Natural killer cell (primary cell): ENCODE results near the gene ARHGAP42. TPM values are rescaled to one million over a fixed set of nuclear protein-coding genes. Genes with fewer than 3 reads are reported as not detected.

ENCODE experiments used
- ATAC-seq, 3 donors: fragments of 150-1000 bp in 2 of 3; fragments of 200-7000 bp in 1 of 3; cut with Tn5 transposase; 1 replicate in 1 of 3; 2 replicates in 2 of 3; pipeline ENCODE4 v1.10.0; 2021; ENCODE audit warnings: mild to moderate bottlenecking in 2 of 3, moderate library complexity in 2 of 3
- DNase-seq, 2 donors: peaks; one replicate each; pipeline versions ENCODE4 v3.0.0 to v3.0.0-alpha.2; 2013 to 2021; ENCODE audit warnings: mixed read lengths in 1 of 2
- H3K27ac ChIP-seq: one replicate; pipeline ENCODE4 v1.5.1; 2013; ENCODE audit warnings: mild to moderate bottlenecking, low read length
- H3K27me3 ChIP-seq: one replicate; pipeline ENCODE4 v1.6.1; 2013; ENCODE audit warnings: low read length; ENCODE audit not compliant: control insufficient read depth, insufficient read depth
- H3K36me3 ChIP-seq: one replicate; pipeline ENCODE4 v1.6.1; 2013; ENCODE audit warnings: low read length; ENCODE audit not compliant: control insufficient read depth, insufficient read depth
- H3K4me1 ChIP-seq: one replicate; pipeline ENCODE4 v1.6.1; 2013; ENCODE audit warnings: low read length; ENCODE audit not compliant: control insufficient read depth, insufficient read depth
- H3K4me3 ChIP-seq: one replicate; pipeline ENCODE4 v1.5.1; 2013; ENCODE audit warnings: low read length
- H3K9me3 ChIP-seq: one replicate; pipeline ENCODE4 v1.6.1; 2013; ENCODE audit warnings: low read length; ENCODE audit not compliant: control insufficient read depth, insufficient read depth
- H3K27ac Mint-ChIP-seq, 2 donors: one replicate each; pipeline ENCODE4 v1.8.0; 2022; ENCODE audit warnings: mild to moderate bottlenecking in 2 of 2, mixed read lengths in 2 of 2, moderate library complexity in 1 of 2
- H3K27me3 Mint-ChIP-seq, 2 donors: one replicate each; pipeline ENCODE4 v1.8.0; 2022; ENCODE audit warnings: low read depth in 2 of 2, mixed read lengths in 2 of 2
- H3K36me3 Mint-ChIP-seq: one replicate; pipeline ENCODE4 v1.8.0; 2022; ENCODE audit warnings: mixed read lengths
- H3K4me1 Mint-ChIP-seq, 2 donors: one replicate each; pipeline ENCODE4 v1.8.0; 2022; ENCODE audit warnings: mixed read lengths in 2 of 2
- H3K4me3 Mint-ChIP-seq: one replicate; pipeline ENCODE4 v1.8.0; 2022; ENCODE audit warnings: mild to moderate bottlenecking, moderate library complexity, mixed read lengths
- H3K9me3 Mint-ChIP-seq, 2 donors: one replicate each; pipeline ENCODE4 v1.8.0; 2022; ENCODE audit warnings: mixed read lengths in 2 of 2
- WGBS: methylation state at CpG from one replicate; pipeline ENCODE4 v1.1.7; 2013; ENCODE audit warnings: missing lambda C conversion rate; ENCODE audit not compliant: insufficient coverage; 5-methylcytosine and 5-hydroxymethylcytosine counted together
- intact Hi-C: fragments of 100-400 bp; cut with micrococcal nuclease; formaldehyde crosslinking; loops from one replicate; pipeline ENCODE4 v1.14.2; 2022
- total RNA-seq, 4 donors: library from RNA; stranded (reverse); fragments of 120-200 nt in 1 of 4; gene quantifications; one replicate each; pipeline versions ENCODE4 v1.2.3 to v1.2.4, GENCODE V29; 2013 to 2022
- TF ChIP-seq, protein P1 (sequence below): fragments of 200-600 bp; IDR thresholded peaks from one replicate; pipeline ENCODE4 v1.8.0; 2022; ENCODE audit warnings: antibody characterized with exemption

The ARHGAP42 gene
- total RNA-seq, 3 donors from 2014 or later (not counting 1 experiment from before 2014, with no cell fraction given) = 6.0 to 7.6 (median 6.4) TPM

DNA sequence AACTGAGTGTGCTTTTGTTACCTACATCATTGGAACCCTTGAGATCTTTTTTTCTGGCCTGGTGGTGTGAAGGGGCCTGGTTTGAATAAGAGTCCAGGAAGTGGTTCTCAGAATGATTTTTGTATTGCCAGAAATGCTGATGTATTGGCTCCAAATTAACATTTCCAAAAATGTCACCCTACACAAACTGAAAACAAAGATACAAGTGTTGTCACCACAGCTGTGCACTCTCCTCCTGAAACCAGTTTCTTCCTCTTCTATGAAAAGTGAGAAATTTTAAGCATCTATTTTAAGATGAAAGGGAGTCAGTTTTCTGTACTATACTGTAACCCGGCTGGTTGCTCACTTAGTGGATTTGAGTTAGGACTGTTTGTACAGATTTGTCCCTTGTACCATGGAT is 223.7 kb downstream of the ARHGAP42 start:
- 77% methylated on average over 1 of the region's 1 CpG for WGBS
- no peaks in the 10 kb centered on the region for H3K36me3 ChIP-seq
- Mint-ChIP-seq H3K4me1 (peaks cover 15 to 25% of the 10 kb centered on the region in 2 donors), H3K36me3 (peaks cover 6% of the 10 kb centered on the region), H3K9me3 (no peaks in the 10 kb centered on the region), H3K27ac (peak overlapping the region in 1 of 2 donors; percentile 12), H3K4me3 (no peak overlapping the region), H3K27me3 (no peaks in the 10 kb centered on the region)
- ATAC-seq (peak in 1 of 3 donors; percentile 12), DNase-seq (no peak)
- no peak overlapping the region for H3K4me3 ChIP-seq
- TF ChIP-seq, protein P1, sequence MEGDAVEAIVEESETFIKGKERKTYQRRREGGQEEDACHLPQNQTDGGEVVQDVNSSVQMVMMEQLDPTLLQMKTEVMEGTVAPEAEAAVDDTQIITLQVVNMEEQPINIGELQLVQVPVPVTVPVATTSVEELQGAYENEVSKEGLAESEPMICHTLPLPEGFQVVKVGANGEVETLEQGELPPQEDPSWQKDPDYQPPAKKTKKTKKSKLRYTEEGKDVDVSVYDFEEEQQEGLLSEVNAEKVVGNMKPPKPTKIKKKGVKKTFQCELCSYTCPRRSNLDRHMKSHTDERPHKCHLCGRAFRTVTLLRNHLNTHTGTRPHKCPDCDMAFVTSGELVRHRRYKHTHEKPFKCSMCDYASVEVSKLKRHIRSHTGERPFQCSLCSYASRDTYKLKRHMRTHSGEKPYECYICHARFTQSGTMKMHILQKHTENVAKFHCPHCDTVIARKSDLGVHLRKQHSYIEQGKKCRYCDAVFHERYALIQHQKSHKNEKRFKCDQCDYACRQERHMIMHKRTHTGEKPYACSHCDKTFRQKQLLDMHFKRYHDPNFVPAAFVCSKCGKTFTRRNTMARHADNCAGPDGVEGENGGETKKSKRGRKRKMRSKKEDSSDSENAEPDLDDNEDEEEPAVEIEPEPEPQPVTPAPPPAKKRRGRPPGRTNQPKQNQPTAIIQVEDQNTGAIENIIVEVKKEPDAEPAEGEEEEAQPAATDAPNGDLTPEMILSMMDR = no peak
- H3K4me1 ChIP-seq = no peaks in the 10 kb centered on the region
- H3K27me3 ChIP-seq = no peaks in the 10 kb centered on the region
- intact Hi-C loops = no loop called here
- H3K27ac ChIP-seq = no peak overlapping the region
- H3K9me3 ChIP-seq = no peaks in the 10 kb centered on the region

GRCh38 chr11:100914415-100915110 is 227.5 kb downstream of the ARHGAP42 start:
- no peaks in the 10 kb centered on the region for H3K9me3 Mint-ChIP-seq
- Histone ChIP-seq H3K4me3 (no peak overlapping the region), H3K27ac (no peak overlapping the region), H3K27me3 (no peaks in the 10 kb centered on the region), H3K9me3 (no peaks in the 10 kb centered on the region), H3K4me1 (no peaks in the 10 kb centered on the region), H3K36me3 (no peaks in the 10 kb centered on the region)
- no peak for ATAC-seq
- H3K4me1 Mint-ChIP-seq = peaks cover 5 to 13% of the 10 kb centered on the region in 2 donors
- DNase-seq = no peak
- H3K4me3 Mint-ChIP-seq = no peak overlapping the region
- no peak overlapping the region for H3K27ac Mint-ChIP-seq
- 96% methylated on average over 5 of the region's 6 CpGs for WGBS
- no peaks in the 10 kb centered on the region for H3K27me3 Mint-ChIP-seq
- TF ChIP-seq, protein P1 = no peak
- intact Hi-C loops = no loop called here
- peaks cover 6% of the 10 kb centered on the region for H3K36me3 Mint-ChIP-seq

- WGBS = 81% methylated on average over 5 of the region's 6 CpGs
- H3K9me3 Mint-ChIP-seq = no peaks in the 10 kb centered on the region
- H3K27me3 Mint-ChIP-seq = no peaks in the 10 kb centered on the region
- no peaks in the 10 kb centered on the region for H3K9me3 ChIP-seq
- intact Hi-C loops = no loop called here
- DNase-seq (no peak), ATAC-seq (no peak)
- H3K4me3 ChIP-seq = no peak overlapping the region
- H3K27ac ChIP-seq = no peak overlapping the region
- H3K4me3 Mint-ChIP-seq = no peak overlapping the region
- no peaks in the 10 kb centered on the region for H3K27me3 ChIP-seq
- H3K4me1 Mint-ChIP-seq = no peaks in the 10 kb centered on the region
- H3K36me3 ChIP-seq = no peaks in the 10 kb centered on the region
- H3K4me1 ChIP-seq = no peaks in the 10 kb centered on the region
- TF ChIP-seq, protein P1 = no peak
- peaks cover 6% of the 10 kb centered on the region for H3K36me3 Mint-ChIP-seq
- no peak overlapping the region for H3K27ac Mint-ChIP-seq
Measured at GRCh38 chr11:100918551-100919500, 231.7 kb downstream of the ARHGAP42 start.
